HG03103 (cell line): ENCODE results near the gene STAC2.
"Not testable (repeated sequence)": the region's sequence is repeated elsewhere in the genome, so short reads cannot be mapped to it uniquely, and the experiment has no call there.

Experiments used
- ATAC-seq: cut with Tn5 transposase; IDR thresholded peaks from one replicate; pipeline ENCODE4 v1.9.1; 2021; ENCODE audit warnings: low read depth; ENCODE audit not compliant: unreplicated experiment

The STAC2 gene, protein sequence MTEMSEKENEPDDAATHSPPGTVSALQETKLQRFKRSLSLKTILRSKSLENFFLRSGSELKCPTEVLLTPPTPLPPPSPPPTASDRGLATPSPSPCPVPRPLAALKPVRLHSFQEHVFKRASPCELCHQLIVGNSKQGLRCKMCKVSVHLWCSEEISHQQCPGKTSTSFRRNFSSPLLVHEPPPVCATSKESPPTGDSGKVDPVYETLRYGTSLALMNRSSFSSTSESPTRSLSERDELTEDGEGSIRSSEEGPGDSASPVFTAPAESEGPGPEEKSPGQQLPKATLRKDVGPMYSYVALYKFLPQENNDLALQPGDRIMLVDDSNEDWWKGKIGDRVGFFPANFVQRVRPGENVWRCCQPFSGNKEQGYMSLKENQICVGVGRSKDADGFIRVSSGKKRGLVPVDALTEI

DNA sequence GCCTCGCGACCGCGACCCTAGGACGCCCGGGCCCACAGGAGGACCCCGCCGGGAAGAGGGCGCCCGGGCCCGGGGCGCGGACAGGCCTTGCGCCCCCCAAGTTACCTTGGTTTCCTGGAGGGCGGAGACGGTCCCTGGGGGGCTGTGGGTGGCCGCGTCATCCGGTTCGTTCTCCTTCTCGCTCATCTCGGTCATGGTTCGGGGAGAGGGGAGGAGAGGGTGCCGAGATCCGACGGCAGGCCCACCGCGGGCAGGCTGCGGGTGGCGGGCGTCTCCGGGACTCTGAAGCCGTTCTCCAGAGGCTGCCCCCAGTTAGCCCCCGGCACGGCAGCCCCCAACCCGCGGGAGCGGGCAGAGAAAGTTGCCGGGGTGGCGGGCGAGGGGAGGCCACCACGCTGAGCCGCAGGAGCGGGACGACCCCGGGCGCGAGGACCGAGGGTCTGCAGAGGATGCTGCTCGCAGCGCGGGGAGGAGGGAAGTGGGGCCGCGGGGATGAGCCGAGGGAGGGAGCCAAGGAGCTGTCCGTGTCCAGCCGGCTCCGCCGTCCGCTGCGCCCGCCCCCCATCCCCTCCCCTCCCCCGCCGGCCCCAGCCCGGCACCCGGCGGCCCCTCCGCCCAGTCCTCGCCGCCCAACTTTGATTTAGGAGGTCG, at the start of gene STAC2:
STAC2 (minus strand) TSS at position 638 of the 651 bp plus-strand sequence; CDS start at position 195, 443 bp downstream.
- ATAC-seq, result no peak

DNA sequence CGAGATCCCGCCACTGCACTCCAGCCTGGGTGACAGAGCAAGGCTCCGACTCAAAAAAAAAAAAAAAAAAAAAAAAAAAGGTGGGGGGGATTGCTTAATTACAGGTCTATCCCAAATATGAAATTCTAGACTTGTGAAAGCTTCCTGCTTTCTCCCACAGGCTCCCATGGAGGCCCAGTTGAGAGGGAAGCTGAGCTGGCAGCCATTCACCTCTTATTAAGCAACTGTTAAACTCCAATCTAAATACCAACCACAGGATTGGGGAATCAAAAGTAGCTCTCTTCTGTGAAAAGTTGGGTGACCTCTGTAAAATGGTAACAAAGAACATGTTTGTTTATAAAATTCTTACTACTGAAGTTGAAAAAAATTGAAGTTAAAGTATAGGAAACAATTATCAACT, 45.8 kb upstream of the STAC2 start:
- ATAC-seq, result no peak

DNA sequence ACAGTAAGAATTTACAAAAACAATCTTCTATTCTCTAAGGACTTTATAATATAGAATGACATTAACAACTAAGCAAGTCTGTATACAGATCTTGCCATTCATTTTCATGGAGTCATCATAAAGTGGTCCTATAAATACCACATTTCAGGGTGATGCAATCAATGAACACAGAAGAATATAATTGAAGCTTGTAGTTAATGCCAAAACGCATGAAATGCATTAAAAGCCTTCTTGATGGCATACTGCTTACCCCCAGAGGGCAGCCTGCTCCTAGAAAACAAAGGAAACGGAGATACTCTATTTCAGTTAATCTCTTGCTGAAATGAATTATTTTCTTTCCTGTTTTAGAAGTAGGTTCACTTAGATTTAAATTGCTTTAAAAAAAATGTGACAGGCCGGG, 45.2 kb upstream of the STAC2 start:
- ATAC-seq, result no peak

DNA sequence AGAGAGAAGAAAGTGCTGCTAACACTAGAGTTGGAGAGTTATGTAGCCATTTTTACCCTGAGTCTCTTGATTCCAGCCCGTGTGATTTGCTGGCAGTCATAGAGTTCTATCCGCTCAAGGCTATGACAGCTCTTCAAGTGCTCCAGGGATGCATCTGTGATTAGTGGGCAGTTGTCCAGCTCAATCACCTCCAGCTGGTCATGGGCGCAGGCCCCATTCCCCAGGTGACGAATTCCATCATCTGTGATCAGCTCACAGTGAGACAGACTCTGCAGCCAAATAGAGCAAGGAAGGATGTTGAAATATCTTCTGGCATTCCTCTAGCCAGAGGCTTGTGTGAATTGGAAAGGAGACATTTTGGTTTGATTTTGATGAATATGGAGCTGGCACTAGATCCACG, 38.4 kb upstream of the STAC2 start:
- no peak for ATAC-seq

DNA sequence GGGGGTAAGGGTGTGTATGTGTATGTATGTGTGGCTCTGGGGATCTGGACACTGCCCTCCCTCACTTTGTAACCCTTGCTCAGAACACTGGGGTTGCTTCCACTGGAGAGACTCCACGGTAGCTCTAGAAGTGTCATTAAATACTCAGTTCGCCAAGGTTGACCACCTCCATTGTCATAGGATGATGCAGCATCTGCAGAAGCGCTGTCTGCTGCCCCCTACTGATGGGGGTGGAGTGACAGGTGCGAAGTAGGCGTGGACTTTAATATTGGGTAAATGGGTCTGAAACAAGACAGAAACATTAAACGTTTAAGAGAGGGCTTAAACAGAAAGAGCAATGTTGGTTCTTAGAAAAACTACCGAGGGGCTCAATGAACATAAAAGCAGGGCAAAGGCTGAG, 35.5 kb upstream of the STAC2 start:
- no peak for ATAC-seq

DNA sequence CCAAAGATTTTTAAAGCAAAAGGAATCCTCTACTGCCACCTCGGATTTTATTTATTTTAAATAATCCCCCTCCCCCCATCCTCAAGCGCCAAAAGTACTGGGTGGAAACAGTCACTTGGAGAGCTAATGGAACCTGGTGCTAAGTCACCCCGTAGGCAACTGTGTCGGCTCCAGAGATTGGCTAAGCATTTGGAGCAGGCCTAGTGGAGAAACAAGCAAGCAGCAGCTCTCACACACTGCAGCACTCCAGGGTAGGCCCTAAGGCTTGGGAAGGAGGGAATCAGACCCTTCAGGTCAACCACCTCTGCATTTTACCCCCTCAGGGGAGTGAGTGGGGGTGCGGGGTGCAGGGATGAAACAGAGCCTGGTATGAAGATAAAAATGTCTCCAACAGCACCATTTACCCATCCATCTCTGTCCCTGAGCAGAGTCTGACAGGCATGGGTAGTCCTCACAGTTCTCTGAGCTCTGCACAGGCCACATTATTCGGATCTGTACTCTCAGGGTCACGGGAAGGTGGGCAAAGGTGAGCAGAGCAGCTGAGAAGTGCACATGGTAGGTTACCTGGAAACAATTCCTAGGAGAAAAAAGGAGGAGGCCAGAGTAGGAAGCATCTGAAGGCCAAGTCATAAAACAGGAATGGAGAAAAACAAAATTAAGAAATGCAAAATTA, 27.2 kb upstream of the STAC2 start:
- ATAC-seq, result no peak

DNA sequence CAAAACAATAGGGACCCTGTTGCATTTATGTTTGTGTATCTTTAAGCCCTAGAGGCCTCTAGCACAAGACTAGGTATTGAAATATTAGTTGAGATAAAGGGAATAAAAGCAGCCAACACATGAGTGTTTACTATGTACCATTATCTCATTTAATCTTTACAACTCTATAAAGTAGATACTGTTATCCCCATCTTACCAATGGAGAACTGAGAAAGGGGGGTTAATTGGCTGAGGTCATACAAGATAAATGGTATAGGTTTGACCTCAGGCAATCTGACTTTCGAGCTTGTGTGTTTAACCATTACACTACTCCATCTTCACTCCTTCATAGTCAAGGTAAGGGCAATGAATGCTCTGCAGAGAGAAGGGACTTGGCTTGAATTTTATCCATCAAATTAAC, 26.3 kb upstream of the STAC2 start:
- ATAC-seq, result no peak

DNA sequence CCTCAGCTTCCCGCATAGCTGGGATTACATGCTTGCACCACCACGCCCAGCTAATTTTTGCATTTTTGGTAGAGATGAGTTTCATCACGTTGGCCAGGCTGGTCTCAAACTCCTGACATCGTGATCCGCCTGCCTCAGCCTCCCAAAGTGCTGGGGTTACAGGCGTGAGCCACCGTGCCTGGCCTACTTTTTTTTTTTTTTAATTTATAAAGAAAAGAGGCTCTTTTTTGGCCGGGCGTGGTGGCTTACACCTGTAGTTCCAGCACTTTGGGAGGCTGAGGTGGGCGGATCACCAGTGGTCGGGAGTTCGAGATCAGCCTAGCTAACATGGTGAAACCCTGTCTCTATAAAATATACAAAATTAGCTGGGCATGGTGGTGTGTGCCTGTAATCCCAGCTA, 24.3 kb upstream of the STAC2 start:
- not testable (repeated sequence) for ATAC-seq

DNA sequence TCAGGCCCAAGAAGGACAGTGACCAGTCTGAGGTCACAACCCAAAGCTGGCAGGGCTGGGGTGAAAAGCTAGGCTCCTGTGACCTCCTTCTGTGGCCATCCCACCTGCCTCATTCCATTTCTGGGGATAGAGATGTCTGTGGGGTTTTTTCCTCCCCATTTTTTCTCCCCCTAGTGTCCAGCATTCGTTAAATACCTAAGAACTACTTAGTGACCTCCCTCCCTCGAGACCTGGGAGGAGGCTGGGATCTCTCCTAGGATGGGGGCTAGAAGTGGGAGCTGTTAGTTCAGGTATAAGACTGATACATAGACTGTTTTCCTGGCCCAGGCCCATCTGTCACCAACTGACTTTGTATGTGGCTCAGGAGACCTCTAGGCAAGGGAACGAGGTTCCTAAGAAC, 20.5 kb upstream of the STAC2 start:
- no peak for ATAC-seq

DNA sequence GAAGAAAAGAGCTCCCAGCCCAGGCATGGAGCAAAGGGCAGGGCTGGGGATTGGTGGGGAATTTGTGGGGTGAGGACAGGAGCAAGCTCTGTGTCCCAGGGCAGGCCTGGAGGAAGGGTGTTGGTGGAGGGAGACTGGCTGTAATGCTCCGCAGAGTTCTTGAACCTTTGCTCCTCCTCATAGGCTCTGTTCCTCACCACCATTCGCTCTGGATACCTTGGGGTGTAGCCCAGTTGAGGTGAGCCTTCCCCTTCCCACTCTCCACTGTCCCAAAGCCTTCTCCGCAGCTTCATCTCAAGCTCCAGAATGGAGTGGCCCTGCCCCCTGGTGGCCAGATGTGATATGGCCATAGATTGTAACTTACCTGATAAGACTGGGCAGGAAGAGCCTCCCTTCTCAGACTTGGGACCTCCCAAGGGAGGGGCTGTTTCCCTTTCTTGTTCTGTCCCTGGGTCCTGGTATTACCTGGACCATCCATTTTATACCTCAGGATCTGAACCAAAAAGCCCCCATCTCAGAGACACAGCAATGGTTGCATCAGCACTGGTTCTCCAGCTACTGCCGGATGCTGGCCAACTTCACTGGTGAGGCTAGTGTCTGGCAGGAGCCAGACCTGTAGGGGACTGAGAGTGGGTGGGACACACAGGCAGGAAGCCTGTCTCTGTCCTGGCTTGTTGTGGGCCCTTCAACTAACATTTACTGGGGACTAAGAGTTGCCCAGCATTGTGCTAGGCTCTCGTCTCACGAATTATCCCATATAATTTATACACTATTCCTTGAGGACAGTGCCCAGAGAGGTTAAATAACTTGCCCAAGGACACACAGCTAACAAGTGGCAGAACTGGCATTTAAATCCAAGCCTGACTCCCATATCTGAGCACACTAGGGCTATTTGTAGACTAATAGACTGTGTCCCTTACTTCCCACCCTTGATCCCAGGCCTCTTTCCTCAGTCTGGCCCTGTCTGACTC, 19.1 kb upstream of the STAC2 start:
- ATAC-seq, result no peak

DNA sequence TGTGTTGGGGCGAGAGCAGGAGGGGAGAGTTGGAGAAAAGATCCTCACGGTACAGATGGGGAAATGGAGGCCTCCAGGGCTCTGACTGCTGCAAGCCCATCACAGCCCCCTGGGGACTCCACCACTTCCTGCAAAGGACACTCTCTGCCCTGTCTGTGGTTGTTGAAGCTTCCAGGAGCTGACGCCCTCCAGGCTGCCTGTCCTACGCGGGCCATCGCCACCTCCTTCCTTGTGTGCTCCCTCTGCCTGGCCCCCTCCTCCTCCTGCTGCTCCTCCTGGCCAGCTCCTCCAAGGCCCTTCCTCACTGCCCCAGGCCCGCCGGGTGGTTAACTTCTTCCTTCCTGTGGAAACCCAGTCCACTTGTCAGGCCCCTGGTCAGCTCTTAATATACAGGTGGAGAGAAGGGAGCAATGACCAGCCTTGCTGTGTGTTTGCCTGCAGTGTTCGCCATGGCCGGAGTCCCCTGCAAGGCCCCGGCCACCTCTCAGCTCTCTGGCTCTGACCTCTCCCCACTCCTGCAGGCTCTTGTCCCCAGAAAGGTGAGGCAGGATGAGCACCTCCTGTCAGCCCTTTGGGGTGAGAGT, 18.4 kb upstream of the STAC2 start:
- no peak for ATAC-seq

DNA sequence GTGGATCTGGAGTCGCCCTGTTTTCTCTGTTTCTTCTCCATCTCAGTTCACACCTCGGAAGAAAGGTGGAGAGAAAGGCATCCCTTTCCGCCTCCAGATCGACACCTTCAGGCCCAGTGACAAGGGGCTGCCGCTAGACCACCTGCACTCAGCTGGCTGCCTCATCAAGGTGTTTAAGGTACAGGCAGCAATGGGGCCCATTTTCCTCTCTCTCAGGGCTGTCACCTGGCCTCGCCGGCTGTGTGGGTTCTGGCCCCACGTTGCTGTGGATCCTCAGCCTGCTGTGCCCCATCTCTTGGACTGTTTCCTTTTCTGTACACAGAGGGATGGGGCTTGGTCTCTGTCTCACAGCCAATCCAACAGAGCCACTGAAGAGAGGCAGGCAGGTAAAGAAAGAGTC, 17.4 kb upstream of the STAC2 start:
- ATAC-seq, result no peak

DNA sequence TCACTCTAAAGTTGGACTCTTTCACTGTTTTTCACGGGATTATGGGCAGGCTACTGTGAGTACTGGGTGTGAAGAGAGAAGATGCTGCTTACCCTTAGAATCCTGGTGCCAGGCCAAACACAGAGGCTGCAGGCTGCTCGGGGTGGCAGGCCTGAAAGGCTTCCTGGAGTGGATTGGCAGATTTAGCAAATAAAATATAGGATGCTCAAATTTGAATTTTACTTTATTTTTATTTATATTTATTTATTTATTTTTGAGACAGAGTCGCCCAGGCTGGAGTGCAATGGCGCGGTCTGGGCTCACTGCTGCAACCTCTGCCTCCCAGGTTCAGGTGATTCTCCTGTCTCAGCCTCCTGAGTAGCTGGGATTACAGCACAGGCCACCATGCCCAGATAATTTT, 14.9 kb upstream of the STAC2 start:
- no peak for ATAC-seq

DNA sequence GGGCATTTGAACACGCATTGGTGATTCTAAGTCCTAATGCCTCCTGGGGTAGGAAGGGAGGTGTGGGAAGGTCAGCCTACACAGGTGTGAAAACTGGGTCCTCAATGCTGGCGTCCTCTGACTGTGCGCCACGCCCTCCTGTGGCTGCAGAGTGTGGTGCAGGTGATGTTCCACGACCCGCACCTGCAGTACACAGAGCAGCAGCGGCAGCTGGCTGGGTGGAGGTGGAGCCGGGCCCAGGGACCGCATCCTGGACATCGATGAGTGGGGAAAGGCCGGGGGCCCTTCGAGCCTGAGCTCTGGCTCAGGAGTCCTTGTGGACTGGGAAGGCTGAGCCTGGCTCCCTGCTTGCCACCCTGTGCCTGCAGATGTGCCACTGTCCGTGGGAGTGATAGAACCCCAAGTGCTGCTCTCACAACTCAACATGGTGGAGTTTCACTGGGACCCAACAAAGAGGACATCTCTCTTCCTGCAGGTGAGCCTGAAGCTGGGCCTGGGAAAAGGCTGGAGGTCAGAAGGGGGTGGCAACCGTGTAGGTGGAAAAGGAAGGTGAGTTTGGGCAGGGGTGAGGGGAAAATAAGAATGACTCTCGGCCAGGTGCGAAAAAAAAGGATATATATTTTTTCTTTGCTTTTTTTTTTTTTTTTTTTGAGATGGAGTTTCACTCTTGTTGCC, 14.0 kb upstream of the STAC2 start:
- ATAC-seq, result no peak

DNA sequence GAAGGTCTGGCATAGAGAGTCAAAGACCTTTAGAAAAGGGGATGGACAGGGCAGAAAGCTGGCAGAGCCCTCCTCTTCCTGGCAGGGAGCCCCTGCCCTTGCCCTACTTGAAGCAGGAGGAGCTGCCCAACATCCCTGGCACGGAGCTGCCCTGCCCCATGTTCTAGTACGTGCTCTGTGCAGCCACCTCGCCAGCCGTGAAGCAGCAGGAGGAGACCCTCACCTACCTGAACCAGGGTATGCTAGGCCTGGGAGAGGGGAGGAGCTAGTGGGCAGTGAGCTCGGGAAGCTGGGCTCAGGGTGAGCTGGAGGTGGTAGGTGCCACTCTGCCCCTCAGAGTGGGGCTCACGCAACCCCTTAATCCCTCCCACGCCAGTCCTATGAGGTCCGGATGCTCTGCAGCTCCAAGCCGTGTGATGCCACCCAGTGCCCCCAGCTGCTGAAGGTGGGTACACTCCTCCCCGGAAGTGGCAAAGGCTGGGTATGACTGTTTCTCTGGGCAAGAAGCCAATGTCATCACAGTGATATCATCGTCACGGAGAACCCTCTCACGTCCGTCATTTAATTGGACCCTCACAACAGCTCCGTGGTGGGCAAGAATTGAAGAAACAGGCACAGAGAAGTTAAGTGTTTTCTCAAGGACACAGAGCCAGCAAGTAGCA, 12.7 kb upstream of the STAC2 start:
- ATAC-seq, result no peak

DNA sequence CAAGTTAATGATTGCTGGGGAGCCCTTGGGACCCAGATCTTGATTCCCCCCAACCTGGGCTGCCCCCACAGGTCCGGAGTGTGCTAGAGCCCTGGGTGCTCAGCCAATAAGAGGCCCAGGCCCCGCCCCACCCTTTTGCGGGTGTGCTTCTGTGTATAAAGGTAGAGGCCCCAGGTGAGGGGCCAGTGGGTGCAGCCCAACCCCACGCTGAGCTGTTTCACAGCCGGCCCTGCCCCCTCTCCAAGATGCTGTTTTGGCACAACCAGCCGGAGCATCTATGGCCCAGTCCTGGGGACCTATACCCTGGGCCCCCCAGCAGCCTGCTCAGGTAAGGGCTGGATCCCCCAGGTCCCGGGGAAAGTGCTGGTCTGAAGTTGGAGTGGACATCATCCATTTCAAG, 11.8 kb upstream of the STAC2 start:
- ATAC-seq, result no peak

DNA sequence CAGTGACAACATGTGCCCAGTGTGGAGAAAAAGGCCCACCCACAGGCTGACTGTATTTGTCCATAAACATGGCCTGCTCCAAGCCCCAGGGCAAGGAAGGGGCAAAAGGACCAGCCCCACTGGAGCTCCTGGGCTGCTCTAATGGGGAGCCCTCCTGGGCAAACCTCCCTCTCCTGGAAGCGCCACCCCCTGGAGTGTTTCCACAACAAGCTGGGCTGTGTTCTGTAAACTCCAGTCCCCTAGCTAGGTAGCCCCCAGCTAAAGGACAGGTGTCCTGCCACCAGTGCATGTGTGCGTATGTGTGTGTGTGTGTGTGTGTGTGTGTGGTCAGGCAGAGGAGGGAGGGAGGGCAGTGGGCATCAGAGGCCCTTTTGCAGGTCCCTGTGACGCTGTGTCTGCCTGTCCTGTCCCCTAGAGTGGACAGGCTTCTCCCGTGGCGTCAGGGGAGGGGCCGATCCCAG, 11.3 kb upstream of the STAC2 start:
- ATAC-seq, result no peak

DNA sequence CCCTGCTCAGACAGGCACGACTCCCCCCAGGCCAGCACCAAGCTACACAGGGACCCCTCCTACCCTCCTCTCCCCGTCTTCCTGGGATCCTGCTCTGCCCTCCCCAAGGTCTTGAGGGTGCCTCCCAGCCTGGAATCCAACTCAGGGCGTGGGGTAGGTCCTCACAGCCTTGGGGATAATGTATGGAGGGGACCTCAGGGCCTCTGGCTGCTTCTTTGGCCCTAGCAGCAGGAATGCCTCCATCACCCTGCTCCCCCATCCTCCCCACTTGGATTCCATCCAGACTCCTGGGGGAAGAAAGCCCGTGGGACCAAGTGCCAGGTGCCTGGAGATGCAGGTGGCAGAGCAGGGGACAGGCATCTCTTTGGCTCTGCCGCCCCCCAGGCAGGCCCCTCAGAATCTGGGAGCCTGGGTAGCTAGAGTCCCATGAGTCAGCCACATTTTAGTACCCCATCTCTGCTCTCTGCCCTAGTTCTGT, 10.7 kb upstream of the STAC2 start:
- no peak for ATAC-seq
